COLO829 (cell line): Measurements from ENCODE around the gene TRIAP1.
"Not testable (repeated sequence)": the region's sequence is repeated elsewhere in the genome, so short reads cannot be mapped to it uniquely, and the experiment has no call there.

ENCODE experiments used
- DNase-seq: peaks from one replicate; pipeline ENCODE4 v3.0.0; 2012; ENCODE audit warnings: low spot score

Gene TRIAP1

GRCh38 chr12:120445911-120446843, at the start of gene TRIAP1, which contains the start of gene GATC:
TSS of gene TRIAP1 (minus strand) at chr12:120446384. CDS start at chr12:120446372, 12 bp downstream.
TSS of gene GATC (plus strand) at chr12:120446444. CDS start at chr12:120446481, 37 bp downstream.
- peak; percentile 47 for DNase-seq

GRCh38 chr12:120495186-120495730, 49.1 kb upstream of the TRIAP1 start:
- DNase-seq, result no peak

DNA sequence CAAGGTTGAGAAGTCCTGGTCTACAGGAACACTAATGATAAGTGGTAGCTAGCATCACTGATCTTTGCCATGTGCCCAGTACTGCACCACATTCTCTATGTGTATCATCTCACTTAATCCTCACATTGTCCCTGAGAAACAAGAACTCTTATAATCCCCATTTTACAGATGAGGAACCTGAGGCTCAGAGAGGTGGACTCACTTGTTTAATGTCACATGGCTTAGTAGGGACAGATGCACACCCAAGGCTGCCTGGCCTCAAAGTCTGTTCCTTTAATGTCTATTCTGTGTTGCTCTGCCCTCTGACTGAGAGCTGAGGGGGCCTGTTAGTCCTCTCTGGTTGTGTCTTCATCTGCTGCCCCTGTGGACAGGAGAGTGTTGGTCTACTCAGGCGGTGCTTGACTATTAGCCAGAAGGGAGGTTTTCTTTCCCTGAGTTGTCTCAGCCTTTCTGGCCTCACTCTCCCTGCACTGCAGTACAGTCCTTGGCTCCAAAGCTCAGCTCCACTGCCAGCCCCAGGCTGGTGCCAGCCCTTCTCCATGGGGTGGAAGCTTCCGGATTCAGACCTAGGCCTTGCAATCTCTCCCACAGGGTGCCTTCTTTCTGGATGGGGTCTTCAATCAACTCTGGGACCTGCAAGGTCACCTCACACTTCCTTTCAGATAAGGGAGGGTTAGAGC, 44.8 kb upstream of the TRIAP1 start:
- DNase-seq, result no peak

- no peak for DNase-seq
Observed at GRCh38 chr12:120490325-120490724, 44.1 kb upstream of the TRIAP1 start.

- no peak for DNase-seq
Observed at GRCh38 chr12:120489018-120489417, 42.8 kb upstream of the TRIAP1 start.

GRCh38 chr12:120488057-120488640, 42.0 kb upstream of the TRIAP1 start:
- no peak for DNase-seq

GRCh38 chr12:120487552-120487951, 41.4 kb upstream of the TRIAP1 start:
- not testable (repeated sequence) for DNase-seq

- no peak for DNase-seq
Observed at GRCh38 chr12:120485961-120486881, 40.0 kb upstream of the TRIAP1 start.

- DNase-seq, result no peak
Observed at GRCh38 chr12:120483621-120484020, 37.4 kb upstream of the TRIAP1 start.

GRCh38 chr12:120481022-120481767, 35.0 kb upstream of the TRIAP1 start:
- DNase-seq, result no peak

DNA sequence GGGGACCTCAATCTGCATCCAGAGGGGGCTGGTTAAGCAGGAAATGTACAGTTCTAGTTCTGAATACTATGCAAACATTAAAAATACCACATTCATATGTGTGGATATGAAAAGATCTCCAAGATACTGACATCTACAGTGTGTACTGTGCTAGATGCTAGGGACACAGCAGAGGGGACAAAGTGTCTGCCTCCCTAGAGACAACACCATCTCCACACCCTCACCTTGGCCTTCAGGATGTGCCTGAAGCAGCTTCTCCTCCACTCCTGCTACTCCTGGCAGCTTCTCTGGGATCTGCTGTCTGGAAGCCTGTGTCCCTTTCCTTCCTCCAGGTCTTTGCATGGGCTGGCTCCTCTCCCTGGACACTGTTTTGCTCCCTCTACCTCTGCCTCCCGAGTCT, 34.0 kb upstream of the TRIAP1 start:
- no peak for DNase-seq

GRCh38 chr12:120479458-120479857, 33.3 kb upstream of the TRIAP1 start:
- DNase-seq, result no peak

- no peak for DNase-seq
Observed at GRCh38 chr12:120475643-120476042, 29.5 kb upstream of the TRIAP1 start.

DNA sequence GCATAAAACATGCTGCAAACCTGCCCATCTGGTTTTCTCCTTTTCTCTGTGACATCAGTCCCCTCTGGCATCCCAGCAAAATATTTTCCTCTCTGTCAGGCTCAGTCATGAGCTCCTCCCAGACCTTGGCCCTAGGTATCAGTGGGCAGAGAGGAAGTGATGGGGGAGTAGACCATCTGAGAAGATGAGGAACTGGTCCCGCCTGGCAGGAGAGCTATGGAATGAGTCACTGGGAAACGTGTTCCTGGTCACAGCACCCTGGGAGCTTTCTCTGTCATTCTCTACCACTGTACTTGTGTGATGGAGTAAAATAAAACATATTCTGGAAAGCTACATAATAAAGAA, 28.4 kb upstream of the TRIAP1 start:
- peak; percentile 28 for DNase-seq

DNA sequence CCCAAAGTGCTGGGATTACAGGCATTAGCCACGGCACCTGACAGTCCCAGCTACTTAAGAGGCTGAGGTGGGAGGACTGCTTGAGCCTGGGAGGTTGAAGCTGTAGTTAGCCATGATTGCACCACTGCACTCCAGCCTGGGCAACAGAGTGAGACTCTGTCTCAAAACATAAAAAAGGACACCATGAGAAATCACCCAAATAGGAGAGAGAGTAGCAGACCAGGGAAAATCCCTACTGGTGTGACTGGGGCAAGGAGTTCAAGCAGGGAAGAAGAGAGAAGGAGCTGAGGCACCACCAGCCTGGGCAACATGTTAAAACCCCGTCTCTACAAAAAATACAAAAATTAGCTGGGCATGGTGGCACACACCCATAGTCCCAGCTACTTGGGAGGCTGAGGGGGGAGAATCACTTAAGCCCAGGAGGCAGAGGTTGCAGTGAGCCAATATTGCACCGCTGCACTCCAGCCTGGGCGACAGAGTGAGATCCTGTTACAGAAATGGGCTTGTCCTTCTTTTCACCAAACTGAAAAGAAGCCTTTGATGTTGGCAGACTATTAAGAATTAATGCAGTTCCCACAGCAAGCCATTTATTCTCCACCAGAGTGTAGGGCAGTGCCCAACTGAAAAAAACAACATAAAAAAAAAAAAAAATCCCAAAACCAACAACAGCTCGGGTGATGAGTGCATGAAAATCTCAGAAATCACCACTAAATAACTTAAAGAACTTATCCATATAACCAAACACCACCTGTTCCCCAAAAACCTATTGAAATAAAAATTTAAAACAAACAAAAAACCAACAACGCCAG, 27.8 kb upstream of the TRIAP1 start:
- no peak for DNase-seq

- DNase-seq, result no peak
Observed at GRCh38 chr12:120472521-120472920, 26.3 kb upstream of the TRIAP1 start.

DNA sequence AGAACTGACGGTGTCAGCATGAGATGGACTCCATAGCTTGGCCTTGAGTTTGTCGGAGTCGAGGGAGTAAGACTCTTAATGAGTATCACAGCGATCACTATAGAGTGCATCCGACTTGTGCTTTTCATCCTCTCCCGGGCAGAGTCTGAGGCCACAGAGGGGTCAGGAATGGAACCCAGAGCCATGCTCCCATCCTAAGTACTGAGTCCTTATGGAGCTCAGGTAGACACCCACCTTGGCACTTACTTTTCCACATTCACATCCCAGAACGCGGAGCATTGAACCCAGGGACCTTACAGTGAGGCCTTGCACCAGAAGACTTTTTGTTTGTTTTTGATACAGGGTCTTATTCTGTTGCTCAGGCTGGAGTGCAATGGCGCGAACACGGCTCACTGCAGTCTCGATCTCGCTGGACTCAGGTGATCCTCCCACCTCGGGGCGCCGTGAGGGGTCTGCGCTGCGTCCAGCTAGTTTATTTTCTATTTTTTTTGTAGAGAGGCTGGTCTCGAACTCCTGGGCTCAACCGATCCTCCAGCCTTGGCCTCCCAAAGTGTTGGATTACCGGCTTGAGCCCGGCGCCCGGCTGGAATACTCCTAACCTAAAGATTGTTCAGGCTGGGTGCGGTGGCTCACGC, 24.1 kb upstream of the TRIAP1 start:
- DNase-seq, result peak; percentile 36

- DNase-seq, result peak; percentile 98
Observed at GRCh38 chr12:120469450-120470149, 23.4 kb upstream of the TRIAP1 start, which contains the start of gene SRSF9. TSS of gene SRSF9 (minus strand) at chr12:120469748. CDS start at chr12:120469609, 139 bp downstream.
